Measurements from ENCODE around the gene SCUBE1. TPM values are rescaled to one million over a fixed set of nuclear protein-coding genes. Genes with fewer than 3 reads are reported as not detected.
"Not testable (repeated sequence)": the region's sequence is repeated elsewhere in the genome, so short reads cannot be mapped to it uniquely, and the experiment has no call there.

SCUBE1 gene
- total RNA-seq, 1 donor from 2014 or later: 42.8 TPM

- DNase-seq (ENCODE audit: extremely low spot score, unreplicated experiment): no peak
- TF ChIP-seq, protein P1, sequence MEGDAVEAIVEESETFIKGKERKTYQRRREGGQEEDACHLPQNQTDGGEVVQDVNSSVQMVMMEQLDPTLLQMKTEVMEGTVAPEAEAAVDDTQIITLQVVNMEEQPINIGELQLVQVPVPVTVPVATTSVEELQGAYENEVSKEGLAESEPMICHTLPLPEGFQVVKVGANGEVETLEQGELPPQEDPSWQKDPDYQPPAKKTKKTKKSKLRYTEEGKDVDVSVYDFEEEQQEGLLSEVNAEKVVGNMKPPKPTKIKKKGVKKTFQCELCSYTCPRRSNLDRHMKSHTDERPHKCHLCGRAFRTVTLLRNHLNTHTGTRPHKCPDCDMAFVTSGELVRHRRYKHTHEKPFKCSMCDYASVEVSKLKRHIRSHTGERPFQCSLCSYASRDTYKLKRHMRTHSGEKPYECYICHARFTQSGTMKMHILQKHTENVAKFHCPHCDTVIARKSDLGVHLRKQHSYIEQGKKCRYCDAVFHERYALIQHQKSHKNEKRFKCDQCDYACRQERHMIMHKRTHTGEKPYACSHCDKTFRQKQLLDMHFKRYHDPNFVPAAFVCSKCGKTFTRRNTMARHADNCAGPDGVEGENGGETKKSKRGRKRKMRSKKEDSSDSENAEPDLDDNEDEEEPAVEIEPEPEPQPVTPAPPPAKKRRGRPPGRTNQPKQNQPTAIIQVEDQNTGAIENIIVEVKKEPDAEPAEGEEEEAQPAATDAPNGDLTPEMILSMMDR (conservative IDR thresholded peaks at IDR 0.05): no peak
- Mint-ChIP-seq H3K36me3 (no peaks in the 10 kb centered on the region), H3K9me3 (no peaks in the 10 kb centered on the region), H3K4me1 (ENCODE audit: unreplicated experiment) (peaks cover 39% of the 10 kb centered on the region), H3K27ac (no peak overlapping the region), H3K4me3 (no peak overlapping the region), H3K27me3 (peaks cover 16% of the 10 kb centered on the region)
Observed at GRCh38 chr22:43288378-43288777, 54.8 kb downstream of the SCUBE1 start.

DNA sequence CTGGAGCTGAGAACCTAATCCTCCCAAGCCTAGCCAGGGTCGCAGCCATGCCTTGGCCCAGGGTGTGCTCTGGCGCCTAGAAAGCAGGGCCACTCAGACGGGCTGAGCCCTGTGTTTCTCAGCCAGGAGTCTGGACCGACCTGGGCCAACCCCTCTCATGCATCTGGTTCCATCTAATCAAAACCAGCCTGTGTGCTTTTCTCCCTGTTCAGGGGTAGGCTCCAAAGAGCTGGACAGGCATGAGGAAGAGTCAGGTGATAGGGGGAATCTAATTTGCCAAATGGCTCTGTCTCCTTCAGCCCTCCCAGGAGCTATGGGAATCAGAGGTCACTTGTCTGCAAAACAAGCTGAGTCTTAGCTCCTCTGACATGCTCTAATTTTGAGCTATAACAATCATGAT is 55.7 kb downstream of the SCUBE1 start:
- no peak for DNase-seq (ENCODE audit: extremely low spot score, unreplicated experiment)
- no peak overlapping the region for H3K4me3 Mint-ChIP-seq
- H3K9me3 Mint-ChIP-seq: no peaks in the 10 kb centered on the region
- H3K27ac Mint-ChIP-seq: no peak overlapping the region
- H3K36me3 Mint-ChIP-seq: no peaks in the 10 kb centered on the region
- peaks cover 16% of the 10 kb centered on the region for H3K27me3 Mint-ChIP-seq
- peaks cover 36% of the 10 kb centered on the region for H3K4me1 Mint-ChIP-seq (ENCODE audit: unreplicated experiment)
- TF ChIP-seq, protein P1 (conservative IDR thresholded peaks at IDR 0.05): no peak

DNA sequence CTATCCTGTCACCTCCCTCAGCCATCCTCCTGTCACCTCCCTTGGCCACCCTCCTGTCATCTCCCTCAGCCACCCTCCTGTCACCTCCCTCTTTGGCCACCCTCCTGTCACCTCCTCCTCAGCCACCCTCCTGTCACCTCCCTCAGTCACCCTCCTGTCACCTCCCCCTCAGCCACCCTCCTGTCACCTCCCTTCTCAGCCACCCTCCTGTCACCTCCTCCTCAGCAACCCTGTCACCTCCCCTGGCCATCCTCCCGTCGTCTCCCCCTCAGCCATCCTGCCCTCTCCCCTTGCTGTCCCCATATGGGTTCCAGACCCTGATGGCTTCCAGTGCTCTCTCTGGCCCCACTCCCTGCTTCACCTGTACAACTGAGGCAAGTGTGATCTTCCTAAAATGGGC is 61.8 kb downstream of the SCUBE1 start:
- Mint-ChIP-seq H3K4me3 (no peak overlapping the region), H3K27me3 (peaks cover 34% of the 10 kb centered on the region), H3K27ac (no peak overlapping the region), H3K4me1 (ENCODE audit: unreplicated experiment) (peaks cover 12% of the 10 kb centered on the region), H3K36me3 (no peaks in the 10 kb centered on the region), H3K9me3 (no peaks in the 10 kb centered on the region)
- TF ChIP-seq, protein P1 (conservative IDR thresholded peaks at IDR 0.05): no peak
- DNase-seq (ENCODE audit: extremely low spot score, unreplicated experiment): no peak

GRCh38 chr22:43280523-43280886 is 62.7 kb downstream of the SCUBE1 start:
- Mint-ChIP-seq H3K27me3 (peaks cover 36% of the 10 kb centered on the region), H3K4me1 (ENCODE audit: unreplicated experiment) (peaks cover 16% of the 10 kb centered on the region)
- H3K36me3 Mint-ChIP-seq; H3K4me3 Mint-ChIP-seq; H3K9me3 Mint-ChIP-seq; DNase-seq (ENCODE audit: extremely low spot score, unreplicated experiment); H3K27ac Mint-ChIP-seq: not testable (repeated sequence)

DNA sequence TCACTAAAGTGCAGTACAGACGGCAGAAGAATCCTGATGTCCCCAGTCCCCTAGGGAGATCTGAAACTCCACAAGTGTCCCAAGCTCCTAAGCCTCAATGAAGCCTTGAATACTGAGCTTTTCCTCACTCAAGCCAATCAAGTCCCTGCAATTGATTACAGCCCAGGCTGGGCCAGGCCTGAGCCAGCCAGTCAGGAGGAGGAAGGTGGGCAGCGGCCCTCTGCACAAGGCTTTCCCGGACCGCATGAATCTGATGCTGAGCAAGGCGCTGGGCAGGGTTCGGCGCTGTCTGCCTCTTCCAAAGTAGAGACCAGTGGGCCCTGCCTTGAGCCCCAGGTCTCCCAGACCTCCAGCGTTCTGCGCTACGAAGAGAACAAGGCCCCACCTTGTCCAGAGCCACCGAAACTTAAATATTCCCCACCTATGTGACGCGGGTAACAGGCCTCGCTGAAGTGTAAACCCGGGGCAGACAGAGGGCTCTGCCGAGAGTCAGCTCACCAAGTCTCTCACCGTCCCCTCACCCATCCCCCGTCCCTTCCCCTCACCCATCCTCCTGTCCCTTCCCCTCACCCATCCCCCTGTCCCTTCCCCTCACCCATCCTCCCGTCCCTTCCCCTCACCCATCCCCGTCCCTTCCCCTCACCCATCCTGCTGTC is 63.2 kb downstream of the SCUBE1 start:
- no peaks in the 10 kb centered on the region for H3K36me3 Mint-ChIP-seq
- DNase-seq (ENCODE audit: extremely low spot score, unreplicated experiment): no peak
- TF ChIP-seq, protein P1 (conservative IDR thresholded peaks at IDR 0.05): no peak
- H3K27ac Mint-ChIP-seq: no peak overlapping the region
- peaks cover 19% of the 10 kb centered on the region for H3K4me1 Mint-ChIP-seq (ENCODE audit: unreplicated experiment)
- H3K27me3 Mint-ChIP-seq: peaks cover 36% of the 10 kb centered on the region
- no peak overlapping the region for H3K4me3 Mint-ChIP-seq
- H3K9me3 Mint-ChIP-seq: no peaks in the 10 kb centered on the region

- H3K27ac Mint-ChIP-seq: no peak overlapping the region
- DNase-seq (ENCODE audit: extremely low spot score, unreplicated experiment): no peak
- no peaks in the 10 kb centered on the region for H3K36me3 Mint-ChIP-seq
- TF ChIP-seq, protein P1 (conservative IDR thresholded peaks at IDR 0.05): no peak
- no peak overlapping the region for H3K4me3 Mint-ChIP-seq
- peaks cover 18% of the 10 kb centered on the region for H3K4me1 Mint-ChIP-seq (ENCODE audit: unreplicated experiment)
- peaks cover 38% of the 10 kb centered on the region for H3K27me3 Mint-ChIP-seq
- no peaks in the 10 kb centered on the region for H3K9me3 Mint-ChIP-seq
Observed at GRCh38 chr22:43277987-43278601, 65.1 kb downstream of the SCUBE1 start.
